ENCODE results near the gene CELF5. TPM values are rescaled to one million over a fixed set of nuclear protein-coding genes. Genes with fewer than 3 reads are reported as not detected.

The CELF5 gene
- total RNA-seq, 2 donors from 2014 or later, result 0.42 to 0.59 TPM

- Histone ChIP-seq H3K9ac (ENCODE audit: low read depth in 2 of 2, low read length in 2 of 2) (peak within 1 kb of the TSS; percentile 84 to 94), H3K27ac (peak within 1 kb of the TSS; percentile 63), H3K4me1 (peaks cover 30% of the 10 kb centered on the region), H3K36me3 (no peaks in the 10 kb centered on the region), H3K9me3 (no peaks in the 10 kb centered on the region), H3K27me3 (no peaks in the 10 kb centered on the region), H3K4me3 (peak within 1 kb of the TSS; percentile 95)
- peak; percentile 95 for DNase-seq
- intact Hi-C loops (cut with DNase I), result no loop called here
- TF ChIP-seq CTCF (IDR thresholded peaks at IDR 0.05), result no peak
Observed at GRCh38 chr19:3185461-3186159, 38.9 kb upstream of the CELF5 start, which contains the start of gene NCLN. TSS of gene NCLN (plus strand) at chr19:3185930. CDS start at chr19:3186031, 101 bp downstream.

GRCh38 chr19:3186160-3186688 lies 38.2 kb upstream of the CELF5 start:
- H3K9me3 ChIP-seq, result no peaks in the 10 kb centered on the region
- H3K27ac ChIP-seq, result peak overlapping the region; percentile 63
- H3K4me3 ChIP-seq, result peak overlapping the region; percentile 95
- no peak for DNase-seq
- H3K36me3 ChIP-seq, result no peaks in the 10 kb centered on the region
- TF ChIP-seq CTCF (IDR thresholded peaks at IDR 0.05), result no peak
- peak overlapping the region; percentile 84 to 94 for H3K9ac ChIP-seq (ENCODE audit: low read depth in 2 of 2, low read length in 2 of 2)
- intact Hi-C loops (cut with DNase I), result no loop called here
- peaks cover 30% of the 10 kb centered on the region for H3K4me1 ChIP-seq
- no peaks in the 10 kb centered on the region for H3K27me3 ChIP-seq

GRCh38 chr19:3186891-3187661 lies 37.4 kb upstream of the CELF5 start:
- no peak for DNase-seq
- no peak for TF ChIP-seq CTCF (IDR thresholded peaks at IDR 0.05)
- peak overlapping the region; percentile 84 to 94 for H3K9ac ChIP-seq (ENCODE audit: low read depth in 2 of 2, low read length in 2 of 2)
- H3K4me3 ChIP-seq, result peak overlapping the region; percentile 95
- H3K27ac ChIP-seq, result peak overlapping the region; percentile 63
- no peaks in the 10 kb centered on the region for H3K36me3 ChIP-seq
- intact Hi-C loops (cut with DNase I), result no loop called here
- no peaks in the 10 kb centered on the region for H3K27me3 ChIP-seq
- H3K4me1 ChIP-seq, result peaks cover 30% of the 10 kb centered on the region
- no peaks in the 10 kb centered on the region for H3K9me3 ChIP-seq

- no peak for TF ChIP-seq CTCF (IDR thresholded peaks at IDR 0.05)
- H3K36me3 ChIP-seq, result no peaks in the 10 kb centered on the region
- intact Hi-C loops (cut with DNase I), result no loop called here
- peaks cover 30% of the 10 kb centered on the region for H3K4me1 ChIP-seq
- no peak for DNase-seq
- no peaks in the 10 kb centered on the region for H3K27me3 ChIP-seq
- H3K9me3 ChIP-seq, result no peaks in the 10 kb centered on the region
- H3K27ac ChIP-seq, result peak overlapping the region; percentile 87
- H3K4me3 ChIP-seq, result peak overlapping the region; percentile 15
- H3K9ac ChIP-seq (ENCODE audit: low read depth in 2 of 2, low read length in 2 of 2), result peak overlapping the region; percentile 84 to 94
Observed at GRCh38 chr19:3187662-3188511, 36.6 kb upstream of the CELF5 start.

Data from colonic mucosa (tissue), 4 donors.